Dermis blood vessel endothelial cell (primary cell): Measurements from ENCODE around the gene FOXN3. TPM values are rescaled to one million over a fixed set of nuclear protein-coding genes. Genes with fewer than 3 reads are reported as not detected.

Experiments
- DNase-seq: peaks from one replicate; pipeline ENCODE4 v3.0.0; 2010
- total RNA-seq: library from RNA; depleted of rRNA; stranded (reverse); fragments of >200 nt; gene quantifications from 2 replicates; pipeline ENCODE4 v1.2.3, GENCODE V29; 2014

Gene FOXN3
- total RNA-seq, 1 donor from 2014 or later, result 25.9 TPM

- no peak for DNase-seq
Observed at GRCh38 chr14:89249065-89249695, 167.9 kb downstream of the FOXN3 start.

GRCh38 chr14:89248411-89249064, 168.5 kb downstream of the FOXN3 start:
- DNase-seq, result no peak

GRCh38 chr14:89247457-89248122, 169.4 kb downstream of the FOXN3 start:
- no peak for DNase-seq

- no peak for DNase-seq
Observed at GRCh38 chr14:89246290-89246689, 170.7 kb downstream of the FOXN3 start.

GRCh38 chr14:89245802-89246201, 171.2 kb downstream of the FOXN3 start:
- DNase-seq, result no peak

- DNase-seq, result no peak
Observed at GRCh38 chr14:89244720-89245119, 172.3 kb downstream of the FOXN3 start.

GRCh38 chr14:89243741-89244140, 173.3 kb downstream of the FOXN3 start:
- DNase-seq, result no peak

GRCh38 chr14:89243286-89243685, 173.7 kb downstream of the FOXN3 start:
- no peak for DNase-seq

GRCh38 chr14:89242652-89243279, 174.3 kb downstream of the FOXN3 start:
- DNase-seq, result peak; percentile 4

- DNase-seq, result peak; percentile 22
Observed at GRCh38 chr14:89241934-89242651, 174.9 kb downstream of the FOXN3 start.

- no peak for DNase-seq
Observed at GRCh38 chr14:89241257-89241656, 175.8 kb downstream of the FOXN3 start.

- peak; percentile 75 for DNase-seq
Observed at GRCh38 chr14:89240414-89240813, 176.6 kb downstream of the FOXN3 start.

- no peak for DNase-seq
Observed at GRCh38 chr14:89239023-89239422, 178.0 kb downstream of the FOXN3 start.

- peak; percentile 19 for DNase-seq
Observed at GRCh38 chr14:89237921-89238529, 179.0 kb downstream of the FOXN3 start.

GRCh38 chr14:89236851-89237250, 180.2 kb downstream of the FOXN3 start:
- DNase-seq, result peak; percentile 6

- no peak for DNase-seq
Observed at GRCh38 chr14:89233184-89233583, 183.8 kb downstream of the FOXN3 start.

GRCh38 chr14:89232265-89233070, 184.6 kb downstream of the FOXN3 start:
- no peak for DNase-seq

GRCh38 chr14:89231426-89232113, 185.5 kb downstream of the FOXN3 start:
- no peak for DNase-seq

GRCh38 chr14:89228921-89229639, 188.0 kb downstream of the FOXN3 start:
- no peak for DNase-seq

GRCh38 chr14:89227496-89227836, 189.6 kb downstream of the FOXN3 start:
- DNase-seq, result no peak
